Transverse colon (tissue), 4 donors: ENCODE data around the gene PKD2L2.

Source experiments
- CTCF ChIP-seq, 5 experiments: fragments of 200-600 bp in 3 of 5; fragments of 450-650 bp in 2 of 5; sonication (generic) in 3 of 5; IDR thresholded peaks; 1 replicate in 2 of 5; 2 replicates in 3 of 5; pipeline ENCODE4 v1.5.1; 2016 to 2017; ENCODE audit warnings: antibody characterized with exemption in 5 of 5, inconsistent platforms in 3 of 5, mild to moderate bottlenecking in 2 of 5, moderate library complexity in 1 of 5
- POLR2AphosphoS5 ChIP-seq, 3 donors: sonication (generic); formaldehyde crosslinking; IDR thresholded peaks; one replicate each; pipeline ENCODE4 v1.6.1; 2016; ENCODE audit warnings: antibody characterized with exemption in 3 of 3

GRCh38 chr5:137939331-137939730 lies 50.1 kb downstream of the PKD2L2 start:
- TF ChIP-seq POLR2AphosphoS5 (IDR thresholded peaks at IDR 0.05) (no peak), CTCF (IDR thresholded peaks at IDR 0.05) (no peak)
